Transverse colon (tissue), 4 donors: ENCODE measurements around the gene POLE. TPM values are rescaled to one million over a fixed set of nuclear protein-coding genes. Genes with fewer than 3 reads are reported as not detected.

Experiments
- DNase-seq: peaks from one replicate; pipeline ENCODE4 v3.0.0-alpha.2; 2019
- H3K27ac ChIP-seq, 4 donors: fragments of 200-600 bp; sonication (generic); 2 replicates each; pipeline ENCODE4 v1.5.1; 2016 to 2018; ENCODE audit warnings: inconsistent platforms in 4 of 4
- H3K27me3 ChIP-seq: fragments of 200-600 bp; sonication (generic); 2 replicates; pipeline ENCODE4 v1.5.1; 2017; ENCODE audit warnings: inconsistent platforms
- H3K36me3 ChIP-seq, 4 donors: fragments of 200-600 bp; sonication (generic); 2 replicates each; pipeline ENCODE4 v1.5.1; 2017 to 2019; ENCODE audit warnings: inconsistent platforms in 4 of 4
- H3K4me1 ChIP-seq, 4 donors: fragments of 200-600 bp; sonication (generic); 2 replicates each; pipeline ENCODE4 v1.5.1; 2017 to 2020; ENCODE audit warnings: inconsistent platforms in 4 of 4
- H3K4me3 ChIP-seq, 4 donors: fragments of 200-600 bp; sonication (generic); 1 replicate in 1 of 4; 2 replicates in 3 of 4; pipeline versions ENCODE4 v1.5.1 to v1.6.1; 2017 to 2019; ENCODE audit warnings: inconsistent platforms in 4 of 4
- H3K9me3 ChIP-seq, 2 donors: fragments of 200-600 bp; sonication (generic); 2 replicates each; pipeline ENCODE4 v1.5.1; 2017 to 2019; ENCODE audit warnings: inconsistent platforms in 2 of 2
- CTCF ChIP-seq, 5 experiments: fragments of 200-600 bp in 3 of 5; fragments of 450-650 bp in 2 of 5; sonication (generic) in 3 of 5; IDR thresholded peaks; 1 replicate in 2 of 5; 2 replicates in 3 of 5; pipeline ENCODE4 v1.5.1; 2016 to 2017; ENCODE audit warnings: antibody characterized with exemption in 5 of 5, inconsistent platforms in 3 of 5, mild to moderate bottlenecking in 2 of 5, moderate library complexity in 1 of 5
- EP300 ChIP-seq: sonication (generic); formaldehyde crosslinking; IDR thresholded peaks from one replicate; pipeline ENCODE4 v1.6.1; 2017; ENCODE audit warnings: antibody characterized with exemption, low read depth
- POLR2A ChIP-seq: fragments of 450-650 bp; IDR thresholded peaks from one replicate; pipeline ENCODE4 v1.6.1; 2016; ENCODE audit warnings: antibody characterized with exemption, mild to moderate bottlenecking, moderate library complexity
- POLR2AphosphoS5 ChIP-seq, 3 donors: sonication (generic); formaldehyde crosslinking; IDR thresholded peaks; one replicate each; pipeline ENCODE4 v1.6.1; 2016; ENCODE audit warnings: antibody characterized with exemption in 3 of 3
- WGBS, 2 donors: methylation state at CpG; one replicate each; pipeline ENCODE4 v1.1.5; 2018; ENCODE audit warnings: low coverage in 1 of 2; 5-methylcytosine and 5-hydroxymethylcytosine counted together
- in situ Hi-C, 4 donors: fragments of 200-750 bp; cut with MboI; loops; one replicate each; pipeline versions ENCODE4 v1.15.0 to v1.15.1; 2017; ENCODE audit warnings: low sequenced_read_pairs in 3 of 4, low pct_ligation_motif_present in 1 of 4, low pct_unique_long_range_greater_than_20kb in 1 of 4
- intact Hi-C: fragments of 100-400 bp; cut with DNase I; formaldehyde crosslinking; loops from one replicate; pipeline ENCODE4 v1.15.1; 2023; ENCODE audit warnings: low total_unique reads
- total RNA-seq, 4 donors: library from RNA; depleted of rRNA; stranded (reverse); fragments of >200 nt; gene quantifications; one replicate each; pipeline ENCODE4 v1.1.0, GENCODE V29; 2016

Gene POLE
- total RNA-seq, 4 donors from 2014 or later, result 57.0 to 204 (median 74.1) TPM

DNA sequence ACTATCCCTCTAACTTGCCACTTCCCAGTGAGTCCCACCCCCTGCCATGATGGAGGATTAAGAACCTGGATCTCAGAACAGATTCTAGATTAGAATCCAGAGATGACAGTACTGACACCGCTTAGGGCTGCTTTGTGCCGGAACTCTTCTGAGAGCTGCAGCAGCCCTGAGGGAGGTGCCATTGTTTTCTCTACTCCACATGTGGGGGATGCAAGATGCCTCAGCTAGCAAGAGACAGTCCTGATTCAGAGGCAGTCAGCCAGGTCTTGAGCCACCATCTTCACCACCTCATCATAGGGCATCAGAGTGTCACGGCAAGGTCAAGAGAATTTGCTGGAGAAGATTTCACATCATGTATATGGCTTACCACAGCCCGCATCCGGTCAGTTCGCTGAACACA is 20.1 kb upstream of the POLE start:
- DNase-seq, result no peak
- Histone ChIP-seq H3K4me3 (no peak overlapping the region), H3K9me3 (no peaks in the 10 kb centered on the region), H3K27me3 (no peaks in the 10 kb centered on the region), H3K36me3 (peaks cover 0 to 6% (median 0%) of the 10 kb centered on the region in 4 donors), H3K4me1 (peaks cover 7 to 17% (median 16%) of the 10 kb centered on the region in 4 donors), H3K27ac (no peak overlapping the region)
- in situ Hi-C loops (no loop called here), intact Hi-C loops (no loop called here)
- TF ChIP-seq POLR2AphosphoS5 (IDR thresholded peaks at IDR 0.05) (no peak), CTCF (IDR thresholded peaks at IDR 0.05) (no peak), EP300 (no peak), POLR2A (no peak)
- WGBS, 2 donors, result 91 to 92% methylated on average over 4 to 6 of the region's 6 CpGs

DNA sequence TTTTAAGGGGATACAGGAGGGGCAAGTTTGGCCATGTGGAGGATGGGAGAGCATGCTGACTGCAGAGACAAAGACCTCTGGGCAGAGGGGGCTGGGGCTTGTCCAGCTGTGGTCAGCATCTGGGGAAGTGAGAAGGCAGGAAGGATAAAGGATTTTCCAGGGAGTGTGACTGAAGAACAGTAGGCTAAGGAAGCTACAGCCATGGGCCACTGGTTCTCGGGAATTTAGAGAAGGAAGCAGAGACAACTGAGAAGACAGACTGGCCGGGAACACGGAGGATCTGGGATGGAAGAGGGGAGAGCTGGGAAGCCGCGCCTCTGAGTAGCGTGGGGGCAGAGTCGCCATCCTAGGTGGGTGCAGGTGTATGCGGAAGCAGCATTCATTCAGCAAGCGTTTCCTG is 16.5 kb upstream of the POLE start:
- H3K4me1 ChIP-seq, result peaks cover 0 to 5% (median 0%) of the 10 kb centered on the region in 4 donors
- no peak overlapping the region for H3K27ac ChIP-seq
- 90 to 93% methylated on average over 4 to 9 of the region's 9 CpGs for WGBS, 2 donors
- intact Hi-C loops (no loop called here), in situ Hi-C loops (no loop called here)
- TF ChIP-seq CTCF (IDR thresholded peaks at IDR 0.05) (no peak), EP300 (no peak), POLR2A (no peak), POLR2AphosphoS5 (IDR thresholded peaks at IDR 0.05) (no peak)
- no peak overlapping the region for H3K4me3 ChIP-seq
- H3K27me3 ChIP-seq, result no peaks in the 10 kb centered on the region
- H3K9me3 ChIP-seq, result no peaks in the 10 kb centered on the region
- peaks cover 0 to 22% (median 3%) of the 10 kb centered on the region in 4 donors for H3K36me3 ChIP-seq
- no peak for DNase-seq

GRCh38 chr12:132702640-132703039 is 15.5 kb upstream of the POLE start:
- Histone ChIP-seq H3K27me3 (no peaks in the 10 kb centered on the region), H3K4me3 (no peak overlapping the region), H3K4me1 (peaks cover 0 to 5% (median 0%) of the 10 kb centered on the region in 4 donors), H3K36me3 (peaks cover 0 to 24% (median 3%) of the 10 kb centered on the region in 4 donors), H3K9me3 (no peaks in the 10 kb centered on the region), H3K27ac (no peak overlapping the region)
- DNase-seq, result no peak
- in situ Hi-C loops, result no loop called here
- TF ChIP-seq POLR2A, result no peak
- TF ChIP-seq POLR2AphosphoS5 (IDR thresholded peaks at IDR 0.05), result no peak
- TF ChIP-seq EP300, result no peak
- no peak for TF ChIP-seq CTCF (IDR thresholded peaks at IDR 0.05)
- WGBS, 2 donors, result 83% methylated on average over 4 of the region's 4 CpGs; no CpG with 5 or more reads in 1 of the 2 donors
- intact Hi-C loops, result no loop called here

- peaks cover 0 to 5% (median 0%) of the 10 kb centered on the region in 4 donors for H3K4me1 ChIP-seq
- DNase-seq, result no peak
- TF ChIP-seq POLR2AphosphoS5 (IDR thresholded peaks at IDR 0.05), result no peak
- TF ChIP-seq POLR2A, result no peak
- no peak for TF ChIP-seq CTCF (IDR thresholded peaks at IDR 0.05)
- no peak for TF ChIP-seq EP300
- H3K36me3 ChIP-seq, result peaks cover 0 to 37% (median 10%) of the 10 kb centered on the region in 4 donors
- in situ Hi-C loops, result no loop called here
- no peaks in the 10 kb centered on the region for H3K27me3 ChIP-seq
- intact Hi-C loops, result no loop called here
- H3K9me3 ChIP-seq, result no peaks in the 10 kb centered on the region
- H3K27ac ChIP-seq, result no peak overlapping the region
- H3K4me3 ChIP-seq, result no peak overlapping the region
- 70 to 74% methylated on average over 8 to 10 of the region's 10 CpGs for whole genome bisulfite sequencing, 2 donors
Measured at GRCh38 chr12:132700212-132700822, 13.2 kb upstream of the POLE start.
